ENCODE measurements around the gene IER2.
"Not testable (repeated sequence)": the region's sequence is repeated elsewhere in the genome, so short reads cannot be mapped to it uniquely, and the experiment has no call there.

Gene IER2

DNA sequence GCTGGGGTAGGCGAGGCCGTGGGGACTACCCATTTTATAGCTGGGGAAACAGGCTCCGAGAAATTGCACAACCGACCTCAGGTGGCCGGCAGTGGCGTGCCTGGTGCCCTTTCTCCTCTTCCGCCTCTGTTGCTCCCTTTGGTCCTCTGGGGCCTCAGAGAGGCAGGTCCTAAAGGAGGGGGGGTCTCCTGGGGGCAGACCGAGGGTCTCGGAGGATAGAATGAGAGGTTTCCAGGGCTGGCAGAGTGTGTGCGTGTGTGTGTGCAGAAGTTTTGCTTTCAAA, 11.4 kb upstream of the IER2 start:
- DNase-seq (ENCODE audit: low spot score) = no peak

DNA sequence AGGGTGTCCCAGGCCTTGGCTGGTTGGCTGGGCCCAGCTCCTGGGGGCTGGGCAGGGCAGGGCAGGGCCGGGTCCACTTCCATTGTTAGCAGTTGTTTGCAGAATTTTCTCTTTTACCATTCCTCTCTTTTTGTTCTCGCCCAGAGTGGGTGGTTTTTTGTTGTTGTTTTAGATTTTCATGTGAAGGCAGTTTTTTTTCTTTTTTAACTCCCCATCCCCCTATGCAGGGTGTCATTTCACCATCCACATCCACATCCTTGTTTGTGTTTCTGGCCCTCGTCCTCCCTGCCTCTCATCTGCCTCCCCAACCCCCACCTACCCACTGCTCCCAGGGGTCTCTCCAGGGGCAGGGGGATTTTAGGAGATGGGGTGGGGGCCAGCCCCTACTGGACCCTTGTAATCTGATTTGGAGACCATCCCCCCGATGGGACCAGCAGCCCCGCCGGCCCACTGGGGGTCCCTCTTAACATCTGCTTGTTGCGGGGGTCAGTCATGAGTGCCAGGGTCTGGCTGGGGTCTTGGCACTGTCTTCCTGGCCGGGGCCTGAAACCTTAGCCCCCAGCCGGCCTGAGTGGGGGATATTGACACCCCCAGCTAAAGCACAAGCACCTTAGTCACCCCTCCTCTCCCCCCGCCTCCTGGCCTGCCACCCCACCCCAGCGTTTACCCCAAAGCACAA, 10.4 kb upstream of the IER2 start:
- no peak for DNase-seq (ENCODE audit: low spot score)

DNA sequence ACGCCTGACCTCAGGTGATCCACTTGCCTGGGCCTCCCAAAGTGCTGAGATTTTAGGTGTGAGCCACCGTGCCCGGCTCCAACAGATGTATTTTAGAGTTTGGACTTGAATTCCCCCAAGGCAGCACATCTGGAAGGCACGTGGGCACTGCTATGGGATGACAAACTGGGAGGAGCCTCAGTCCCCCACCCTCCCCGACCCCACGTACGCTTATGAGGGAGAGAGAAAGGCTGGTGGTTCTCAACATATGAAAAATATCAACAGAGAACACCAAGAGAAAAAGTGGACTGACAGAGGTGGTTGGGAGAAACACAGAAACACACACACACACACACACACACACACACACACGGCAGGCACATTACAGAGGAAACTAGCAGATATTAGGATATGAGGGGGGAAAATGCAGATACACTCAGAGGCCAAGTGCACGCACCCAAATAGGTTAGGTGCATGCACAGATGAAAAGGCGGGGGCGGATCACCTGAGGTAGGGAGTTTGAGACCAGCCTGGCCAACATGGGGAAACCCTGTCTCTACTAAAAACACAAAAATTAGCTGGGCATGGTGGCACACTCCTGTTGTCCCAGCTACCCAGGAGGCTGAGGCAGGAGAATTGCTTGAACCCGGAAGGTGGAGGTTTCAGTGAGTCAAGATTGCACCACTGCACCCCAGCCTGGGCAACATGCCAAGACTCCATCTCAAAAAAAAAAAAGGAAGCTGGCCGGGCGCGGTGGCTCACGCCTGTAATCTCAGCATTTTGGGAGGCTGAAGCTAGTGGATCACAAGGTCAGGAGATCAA, 3.2 kb upstream of the IER2 start:
- DNase-seq (ENCODE audit: low spot score) = no peak

DNA sequence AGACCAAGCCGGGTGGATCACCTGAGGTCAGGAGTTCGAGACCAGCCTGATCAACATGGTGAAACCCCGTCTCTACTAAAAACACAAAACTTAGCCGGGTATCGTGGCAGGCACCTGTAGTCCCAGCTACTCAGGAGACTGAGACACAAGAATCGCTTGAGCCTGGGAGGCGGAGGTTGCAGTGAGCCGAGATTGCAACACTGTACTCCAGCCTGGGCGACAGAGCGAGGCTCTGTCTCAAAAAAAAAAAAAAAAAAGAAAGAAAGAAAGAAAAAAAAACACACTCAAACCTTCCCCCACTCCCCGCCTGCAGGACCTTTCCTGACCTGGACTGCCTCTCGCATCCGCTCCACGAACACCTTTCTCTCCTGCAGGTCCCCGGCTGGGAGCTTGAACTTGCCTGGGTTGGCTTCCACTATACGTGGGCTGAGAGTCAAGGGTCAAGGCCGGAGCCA, 1.0 kb upstream of the IER2 start:
- not testable (repeated sequence) for DNase-seq (ENCODE audit: low spot score)

DNA sequence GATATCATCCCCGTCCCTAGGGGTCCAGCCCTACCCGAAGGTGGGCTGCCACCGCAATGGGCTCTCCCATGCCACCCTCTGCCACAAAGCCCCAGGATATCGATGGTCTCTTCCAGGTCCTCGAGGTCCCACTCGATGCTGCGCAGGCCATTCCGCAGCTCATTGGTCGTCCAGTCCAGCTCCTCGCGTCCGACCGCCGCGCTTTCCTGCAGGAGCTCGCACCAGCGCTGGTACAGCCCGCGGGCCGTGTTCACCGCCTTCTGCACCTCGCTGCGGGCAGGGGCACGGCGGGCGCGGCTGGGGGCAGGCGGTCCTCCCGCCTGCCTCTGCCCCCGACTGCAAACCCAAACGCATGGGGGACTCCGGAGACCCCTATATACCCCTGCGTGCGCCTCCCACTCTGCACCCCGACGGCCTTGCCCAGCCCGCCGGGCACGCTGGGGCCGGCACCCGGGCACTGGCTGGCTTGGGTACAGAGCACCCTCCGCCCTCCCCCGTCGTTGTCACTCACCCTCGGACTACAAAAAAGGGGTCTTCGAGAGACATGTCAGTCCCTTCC, 504 bp upstream of the IER2 start:
- no peak for DNase-seq (ENCODE audit: low spot score)

DNA sequence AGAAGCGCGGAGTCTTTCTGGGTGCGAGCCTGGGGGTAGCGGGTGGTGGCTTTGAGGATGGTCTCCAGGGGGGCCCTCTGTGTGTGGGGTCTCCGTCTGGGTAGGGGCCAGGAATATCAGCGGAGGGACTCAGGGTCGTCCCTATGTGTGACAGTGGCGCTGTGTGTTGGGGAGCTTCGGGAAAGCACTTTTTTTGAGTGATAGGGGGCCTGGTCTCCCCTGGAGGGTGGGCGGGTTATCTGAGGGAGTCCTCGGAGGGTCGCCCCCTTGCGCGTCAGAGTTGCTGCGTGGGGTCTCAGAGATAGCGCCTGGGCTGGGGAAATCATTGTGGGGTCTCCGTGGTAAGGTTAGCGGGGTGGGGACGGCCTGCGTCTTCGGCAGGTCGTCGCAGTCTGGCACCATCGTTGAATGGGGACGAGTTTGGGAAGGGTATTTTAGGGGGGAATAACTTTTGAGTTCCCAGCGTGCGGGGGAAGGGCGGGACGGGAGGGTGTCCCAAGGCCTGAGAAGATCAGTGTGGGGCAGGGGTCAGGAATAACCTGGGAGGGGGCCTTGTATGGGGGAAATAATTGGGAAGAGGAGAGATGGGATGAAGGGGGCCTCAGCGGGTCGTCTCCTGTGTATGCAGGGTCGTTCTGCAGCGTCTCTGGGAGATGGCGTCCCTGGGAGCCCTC, 857 bp downstream of the IER2 start:
- DNase-seq (ENCODE audit: low spot score) = no peak

DNA sequence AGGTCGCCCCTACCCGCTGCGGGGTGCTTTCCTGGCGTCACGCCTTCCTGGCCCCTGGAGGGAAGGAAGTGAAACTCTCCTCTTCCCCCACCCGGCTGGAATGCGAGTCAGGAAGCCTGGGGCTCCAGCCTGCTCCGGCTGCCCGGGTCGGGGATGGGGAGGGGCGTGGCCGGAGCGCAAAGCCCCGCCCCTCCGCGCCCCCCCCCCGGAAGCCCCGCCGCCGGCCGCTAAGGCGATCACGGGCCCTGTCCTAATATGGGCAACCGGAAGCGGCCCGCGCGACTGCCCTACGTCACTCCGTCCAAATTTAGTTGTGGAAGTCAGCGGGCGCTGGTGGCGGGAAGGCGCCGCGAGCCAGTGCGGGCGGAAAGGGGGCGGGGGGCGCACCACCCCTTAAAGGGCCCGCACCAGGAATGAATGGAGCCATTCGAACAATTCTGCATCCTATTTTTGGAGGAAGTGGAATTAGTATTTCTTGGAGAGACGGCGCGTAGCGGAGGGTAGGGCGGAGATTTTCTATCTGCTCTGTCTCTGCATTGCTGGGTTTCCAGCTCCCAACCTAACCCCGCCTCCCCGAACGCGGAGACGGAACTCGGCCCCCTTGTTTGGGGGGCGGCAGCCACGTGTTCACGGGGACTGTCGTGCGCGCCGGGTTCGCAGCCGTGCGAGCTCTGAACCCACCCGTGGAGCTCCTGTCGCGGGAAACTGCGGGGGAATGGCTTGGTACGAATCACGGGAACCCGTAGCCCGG, 1.6 kb downstream of the IER2 start:
- peak; percentile 97 for DNase-seq (ENCODE audit: low spot score)

DNA sequence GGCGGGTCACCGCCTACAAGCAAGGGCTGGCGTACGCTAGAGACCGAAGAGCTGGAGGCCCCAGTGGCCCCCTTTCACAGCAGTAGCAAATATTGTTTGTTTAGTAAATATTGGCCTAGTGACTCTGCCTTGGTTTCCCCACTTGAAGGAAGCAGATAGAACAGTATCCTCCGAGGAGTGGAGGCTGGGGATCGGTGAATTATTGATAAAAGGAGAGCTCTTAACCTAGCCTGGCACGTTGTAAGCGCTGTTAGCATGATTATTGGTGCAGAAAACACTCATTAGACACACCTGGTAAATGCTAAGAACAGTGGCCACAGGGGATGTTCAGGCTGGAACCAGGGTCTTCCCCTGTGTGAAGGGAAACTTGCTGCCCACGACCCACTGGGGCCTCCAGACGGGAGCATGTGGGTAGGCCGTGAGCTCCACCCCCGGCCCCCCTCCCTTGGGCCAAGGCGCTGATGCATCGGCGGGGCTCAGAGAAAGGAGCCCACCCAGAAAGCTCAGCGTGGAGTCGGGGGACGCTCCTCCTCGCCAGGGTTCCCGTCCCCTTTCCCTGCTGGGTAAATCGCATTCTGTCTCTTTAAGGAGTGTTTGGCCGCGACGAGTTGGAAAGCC, 2.3 kb downstream of the IER2 start:
- DNase-seq (ENCODE audit: low spot score) = no peak

DNA sequence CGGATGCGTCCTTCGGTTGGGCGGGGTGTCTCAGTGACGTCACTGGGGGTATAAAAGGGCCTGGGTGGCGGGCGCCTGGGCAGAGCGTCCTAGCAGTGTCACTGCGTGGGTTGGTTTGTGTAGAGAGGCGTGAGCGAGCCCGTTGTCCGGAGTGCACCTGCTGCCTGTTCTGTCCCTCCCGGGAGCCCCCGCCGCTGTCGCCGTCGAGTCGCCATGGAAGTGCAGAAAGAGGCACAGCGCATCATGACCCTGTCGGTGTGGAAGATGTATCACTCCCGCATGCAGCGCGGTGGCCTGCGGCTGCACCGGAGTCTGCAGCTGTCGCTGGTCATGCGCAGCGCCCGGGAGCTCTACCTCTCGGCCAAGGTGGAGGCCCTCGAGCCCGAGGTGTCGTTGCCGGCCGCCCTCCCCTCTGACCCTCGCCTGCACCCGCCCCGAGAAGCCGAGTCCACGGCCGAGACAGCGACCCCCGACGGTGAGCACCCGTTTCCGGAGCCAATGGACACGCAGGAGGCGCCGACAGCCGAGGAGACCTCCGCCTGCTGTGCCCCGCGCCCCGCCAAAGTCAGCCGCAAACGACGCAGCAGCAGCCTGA, 2.9 kb downstream of the IER2 start:
- peak; percentile 98 for DNase-seq (ENCODE audit: low spot score)

DNA sequence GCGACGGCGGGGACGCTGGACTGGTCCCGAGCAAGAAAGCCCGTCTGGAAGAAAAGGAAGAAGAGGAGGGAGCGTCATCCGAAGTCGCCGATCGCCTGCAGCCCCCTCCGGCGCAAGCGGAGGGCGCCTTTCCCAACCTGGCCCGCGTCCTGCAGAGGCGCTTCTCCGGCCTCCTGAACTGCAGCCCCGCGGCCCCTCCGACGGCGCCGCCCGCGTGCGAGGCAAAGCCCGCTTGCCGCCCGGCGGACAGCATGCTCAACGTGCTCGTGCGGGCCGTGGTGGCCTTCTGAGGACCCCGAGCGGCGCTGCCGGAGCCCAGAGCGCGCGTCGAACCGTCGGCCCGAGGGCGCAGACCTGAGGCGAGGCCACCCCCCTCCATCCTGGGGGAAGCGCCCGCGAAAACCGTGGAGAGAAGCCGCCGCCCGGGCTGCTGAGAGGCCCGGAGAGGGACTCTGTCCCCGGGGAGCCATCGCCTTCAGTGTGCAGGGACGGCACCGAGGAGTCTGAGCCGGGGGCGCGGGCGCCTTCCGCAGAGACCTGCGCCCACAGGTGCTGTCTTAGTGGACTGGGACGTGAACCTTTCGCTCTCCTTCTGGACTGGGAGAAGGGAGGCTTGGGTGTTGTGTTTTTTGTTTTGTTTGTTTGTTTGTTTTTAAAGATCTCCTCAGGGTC, 3.5 kb downstream of the IER2 start:
- no peak for DNase-seq (ENCODE audit: low spot score)

DNA sequence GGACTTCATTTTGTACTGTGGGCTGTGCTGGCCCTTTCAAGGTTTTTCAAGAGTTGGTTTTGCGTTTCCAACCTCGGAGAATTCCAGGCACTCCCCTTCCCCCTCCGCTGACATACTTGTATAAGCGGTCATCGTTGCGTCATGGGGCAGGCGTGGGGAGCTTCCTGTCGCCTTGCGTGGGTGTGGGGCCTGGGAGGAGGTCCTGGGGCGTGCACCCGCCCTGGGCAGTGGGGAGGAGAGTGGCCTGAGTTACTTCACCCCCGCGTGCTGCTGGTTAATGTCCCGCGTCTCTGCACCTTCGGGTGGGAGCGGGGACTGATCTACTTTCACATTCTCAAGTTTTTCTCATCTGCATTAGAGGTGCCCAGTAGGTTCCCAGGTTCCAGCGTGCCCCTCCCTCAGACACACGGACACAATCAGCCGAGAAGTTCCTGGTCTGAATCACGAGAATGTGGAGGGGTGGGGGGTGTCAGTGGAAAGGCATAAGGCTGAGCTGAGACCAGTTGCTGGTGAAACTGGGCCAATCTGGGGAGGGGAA, 4.1 kb downstream of the IER2 start:
- no peak for DNase-seq (ENCODE audit: low spot score)

DNA sequence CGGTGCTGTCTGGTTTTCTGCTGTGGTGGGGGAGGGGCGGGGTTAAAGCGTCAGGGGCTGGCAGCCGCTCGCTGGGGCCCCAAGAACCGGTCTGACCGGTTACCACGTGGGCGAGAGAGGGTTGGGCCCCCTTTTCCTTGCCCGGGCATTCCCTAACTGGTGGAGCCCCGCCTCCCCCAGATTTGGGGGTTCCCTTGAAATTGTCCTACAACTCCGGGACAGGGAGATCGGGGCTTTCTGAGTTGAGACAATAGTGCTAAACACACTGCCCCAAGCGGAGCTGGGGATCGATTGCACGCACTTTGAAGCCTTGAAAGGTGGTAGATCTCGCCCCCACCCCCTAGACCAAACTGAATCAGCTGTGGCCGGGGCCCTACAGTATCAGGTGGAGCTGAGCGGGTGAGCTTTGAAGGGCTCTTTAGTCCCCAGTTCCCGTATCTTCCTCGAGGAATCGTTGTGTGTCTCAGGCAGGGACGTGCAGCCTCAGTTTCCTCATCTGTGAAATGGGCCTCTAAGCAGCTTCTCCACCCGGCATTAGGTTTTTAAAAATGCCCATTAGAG, 4.8 kb downstream of the IER2 start:
- DNase-seq (ENCODE audit: low spot score) = peak; percentile 84

DNA sequence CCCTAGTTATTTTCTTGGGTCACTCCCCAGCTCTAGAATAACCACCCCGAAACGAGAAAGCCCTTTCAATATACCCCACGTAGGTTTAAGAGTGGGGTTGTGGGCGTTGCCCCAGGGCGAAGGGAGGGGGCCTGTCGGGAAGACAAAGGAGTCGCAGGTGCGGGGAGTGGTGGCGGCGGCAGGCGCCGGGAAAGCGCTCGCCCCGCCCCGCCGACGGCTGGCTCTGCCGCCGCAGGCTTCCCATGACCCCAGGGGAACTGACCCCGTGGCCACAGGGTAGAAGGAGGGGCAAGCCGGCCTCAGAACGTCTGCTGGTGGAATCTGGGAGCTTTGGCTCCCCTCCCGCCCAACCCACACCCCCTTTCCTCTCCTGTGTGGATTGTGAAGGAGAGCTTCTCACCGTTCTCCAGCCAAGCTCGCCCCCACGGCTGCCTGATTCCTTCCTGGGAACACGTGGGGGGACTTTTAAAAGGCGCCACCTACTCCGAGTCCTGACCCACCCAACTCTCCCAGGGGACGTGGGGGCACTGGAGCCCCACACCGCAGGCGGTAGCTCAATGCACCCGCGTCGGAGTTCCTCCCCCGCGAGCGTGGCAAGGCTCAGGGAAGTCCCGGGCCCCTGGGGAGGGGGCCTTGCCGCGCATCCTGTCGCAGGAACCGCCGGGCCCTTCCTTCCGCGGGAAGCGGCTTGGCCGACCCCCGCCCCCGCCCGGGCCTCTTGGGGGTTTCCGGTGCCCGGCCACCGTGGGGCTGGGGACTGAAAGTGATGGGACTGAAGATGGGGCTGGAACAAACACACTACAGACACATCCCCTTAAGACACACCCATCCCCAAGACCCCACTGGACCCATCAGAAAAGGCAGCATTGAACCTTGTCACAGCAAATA, 5.5 kb downstream of the IER2 start:
- peak; percentile 69 for DNase-seq (ENCODE audit: low spot score)

DNA sequence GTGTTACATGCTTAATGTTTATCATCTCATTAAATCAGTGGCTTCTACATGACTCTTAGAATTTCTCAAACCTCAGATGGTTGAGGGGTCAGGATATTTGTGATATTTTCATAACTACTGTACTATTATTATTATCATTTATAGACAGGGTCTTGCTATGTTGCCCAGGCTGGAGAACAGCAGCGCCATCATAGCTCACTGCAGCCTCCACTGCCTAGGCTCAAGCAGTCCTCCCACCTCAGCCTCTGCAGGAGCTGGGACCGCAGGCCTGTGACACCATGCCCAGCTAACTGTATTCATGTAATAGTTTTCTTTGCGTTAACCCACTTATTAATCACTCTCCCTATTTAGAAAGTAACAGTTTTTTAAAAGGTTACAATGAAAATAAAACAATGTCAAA, 9.5 kb downstream of the IER2 start:
- DNase-seq (ENCODE audit: low spot score) = no peak

DNA sequence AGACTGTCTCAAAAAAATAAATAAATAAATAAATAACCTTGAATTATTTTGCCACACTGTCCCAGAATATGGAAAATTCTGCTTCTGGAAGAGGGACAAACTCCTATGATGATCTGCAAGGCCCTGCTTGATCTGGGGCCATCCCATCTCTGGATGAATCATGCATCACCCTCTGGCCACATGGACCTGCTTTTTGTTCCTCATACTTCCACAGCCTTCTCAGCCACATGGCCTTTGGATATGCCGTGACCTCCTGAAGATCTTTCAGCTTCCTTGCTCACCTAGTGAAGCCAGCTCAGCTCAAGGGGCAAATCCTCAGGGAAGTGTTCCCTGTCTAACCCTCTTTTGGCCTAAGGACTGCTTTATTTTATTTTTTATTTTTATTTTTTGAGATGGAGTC, 10.3 kb downstream of the IER2 start:
- DNase-seq (ENCODE audit: low spot score) = no peak

DNA sequence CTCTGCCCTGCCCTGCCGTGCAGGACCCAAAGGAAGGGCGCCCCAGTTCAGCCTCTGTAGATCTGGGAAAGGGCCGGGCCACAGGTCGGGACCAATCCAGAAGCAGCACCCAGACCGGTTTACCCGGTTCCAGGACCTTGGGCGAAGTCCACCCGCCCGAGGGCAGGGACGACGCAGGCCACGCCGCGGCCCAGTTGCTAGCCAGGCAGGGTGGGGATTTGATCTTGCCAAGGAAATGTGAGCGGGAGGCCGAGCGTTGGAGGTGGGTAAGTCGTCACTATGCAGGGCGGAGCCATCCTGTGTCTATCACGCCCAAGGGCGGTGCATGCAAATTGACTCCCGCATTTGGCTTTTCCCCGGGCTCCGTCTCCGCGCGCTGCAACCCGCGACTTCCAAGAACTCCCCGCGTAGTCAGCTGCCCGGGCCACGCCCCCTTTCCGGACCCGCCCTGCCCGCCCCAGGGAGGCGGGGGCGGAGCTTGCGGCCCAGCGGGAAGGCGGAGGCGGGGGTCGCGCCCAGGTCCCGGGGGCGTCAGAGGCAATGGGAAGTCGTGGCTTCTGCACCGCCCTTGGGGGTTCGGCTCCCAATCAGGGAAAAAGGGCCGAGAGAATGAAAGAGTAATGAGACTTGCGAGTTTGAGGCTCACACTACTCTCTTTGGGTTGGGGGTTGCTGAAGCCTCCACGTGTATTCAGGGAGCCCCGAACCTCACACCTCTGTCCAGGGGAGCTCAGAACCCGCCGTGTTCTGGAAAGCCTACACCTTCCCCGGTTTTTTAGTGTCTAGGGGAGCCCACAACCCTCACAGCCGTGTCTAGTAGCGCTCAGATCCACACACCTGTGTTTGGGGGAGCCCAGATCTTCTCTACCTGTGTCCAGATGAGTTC, 12.8 kb downstream of the IER2 start:
- peak; percentile 93 for DNase-seq (ENCODE audit: low spot score)

DNA sequence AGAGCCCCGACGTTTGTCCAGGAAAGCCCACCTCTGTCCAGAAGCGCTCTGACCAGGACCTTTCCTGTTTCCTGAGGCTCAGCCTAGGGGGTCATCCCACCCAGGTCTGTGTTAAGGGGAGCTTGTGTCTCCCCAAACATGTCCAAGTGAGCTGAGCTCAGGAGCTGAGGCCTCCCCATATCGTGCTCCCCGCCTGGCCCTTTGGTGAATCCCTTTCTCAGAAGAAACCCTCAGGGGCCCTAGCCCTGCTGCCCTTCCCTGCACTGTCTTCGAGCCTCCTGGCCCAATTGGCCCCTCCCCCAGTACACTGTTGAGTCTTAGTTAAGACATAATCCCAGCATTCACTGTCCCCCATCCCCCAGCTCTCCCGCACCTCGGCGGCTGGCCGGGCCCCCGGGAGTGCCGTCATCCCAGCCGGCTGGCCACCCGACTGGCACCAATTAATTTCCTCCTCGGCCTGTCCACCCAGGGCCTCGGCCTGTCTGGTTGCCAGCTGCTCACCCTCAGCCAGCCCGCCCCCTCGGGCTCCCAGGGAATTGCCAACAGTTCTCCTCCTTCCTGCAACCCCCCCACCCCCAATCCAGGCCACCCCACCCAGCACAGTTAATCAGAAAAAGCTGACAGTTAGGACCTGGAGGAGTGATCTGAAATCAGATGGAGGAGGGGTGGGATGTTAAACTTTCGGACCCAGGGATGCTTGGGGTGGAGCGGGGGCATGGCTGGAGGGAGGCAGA, 13.6 kb downstream of the IER2 start:
- no peak for DNase-seq (ENCODE audit: low spot score)
